HG03575 (cell line): ENCODE data around the gene NR2F1-AS1.

Experiments used
- ATAC-seq: cut with Tn5 transposase; IDR thresholded peaks from one replicate; pipeline ENCODE4 v1.9.1; 2021; ENCODE audit not compliant: unreplicated experiment, insufficient number of reproducible peaks, low FRiP score; ENCODE audit errors: extremely low read depth

Gene NR2F1-AS1

GRCh38 chr5:93578813-93579691 lies 2.0 kb downstream of the NR2F1-AS1 start:
- no peak for ATAC-seq

DNA sequence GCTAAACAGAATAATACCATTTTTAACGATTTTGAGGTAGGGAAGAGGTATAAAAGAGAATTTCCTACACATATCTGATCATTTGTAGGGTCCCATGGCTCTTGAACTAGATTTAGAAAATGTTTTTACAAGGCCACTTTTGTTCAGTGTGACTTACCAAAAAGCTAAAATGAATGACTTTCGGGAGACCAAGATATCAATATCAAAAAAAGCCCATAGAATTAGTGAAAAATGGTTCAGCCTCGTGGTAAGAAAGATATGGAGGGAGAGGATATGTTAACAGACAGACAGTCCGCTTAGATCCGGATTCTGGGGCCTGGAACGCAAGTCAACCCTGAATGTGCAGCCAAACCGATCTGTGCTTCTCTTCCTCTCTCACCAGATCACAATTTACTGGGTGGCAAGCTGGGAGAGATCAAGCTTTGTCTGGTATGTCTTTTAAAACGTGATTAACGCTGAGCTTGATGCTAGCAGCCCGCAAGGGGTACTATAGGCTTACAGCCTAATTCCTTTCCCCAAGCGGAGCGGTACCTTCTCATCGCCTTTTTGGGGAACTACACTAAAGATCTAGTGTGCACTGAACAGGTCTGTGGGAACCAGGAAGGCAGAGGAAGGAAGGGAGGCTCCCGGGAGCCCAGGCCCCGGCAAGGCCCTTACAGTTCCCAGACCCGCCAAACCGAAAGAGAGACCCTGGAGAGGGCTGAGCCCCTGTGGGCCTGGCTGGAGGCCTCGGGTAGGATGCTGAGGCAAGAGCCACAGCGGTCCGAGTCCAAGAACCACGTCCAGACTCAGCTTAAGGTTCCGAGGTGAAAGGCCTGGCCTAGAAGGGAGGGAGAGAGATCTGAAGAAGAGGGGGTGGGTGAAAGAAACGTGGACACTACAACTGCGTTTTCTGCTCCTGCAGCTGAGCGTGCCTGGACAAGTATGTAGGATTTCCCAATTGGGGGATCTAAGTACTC lies 2.9 kb downstream of the NR2F1-AS1 start:
- no peak for ATAC-seq

DNA sequence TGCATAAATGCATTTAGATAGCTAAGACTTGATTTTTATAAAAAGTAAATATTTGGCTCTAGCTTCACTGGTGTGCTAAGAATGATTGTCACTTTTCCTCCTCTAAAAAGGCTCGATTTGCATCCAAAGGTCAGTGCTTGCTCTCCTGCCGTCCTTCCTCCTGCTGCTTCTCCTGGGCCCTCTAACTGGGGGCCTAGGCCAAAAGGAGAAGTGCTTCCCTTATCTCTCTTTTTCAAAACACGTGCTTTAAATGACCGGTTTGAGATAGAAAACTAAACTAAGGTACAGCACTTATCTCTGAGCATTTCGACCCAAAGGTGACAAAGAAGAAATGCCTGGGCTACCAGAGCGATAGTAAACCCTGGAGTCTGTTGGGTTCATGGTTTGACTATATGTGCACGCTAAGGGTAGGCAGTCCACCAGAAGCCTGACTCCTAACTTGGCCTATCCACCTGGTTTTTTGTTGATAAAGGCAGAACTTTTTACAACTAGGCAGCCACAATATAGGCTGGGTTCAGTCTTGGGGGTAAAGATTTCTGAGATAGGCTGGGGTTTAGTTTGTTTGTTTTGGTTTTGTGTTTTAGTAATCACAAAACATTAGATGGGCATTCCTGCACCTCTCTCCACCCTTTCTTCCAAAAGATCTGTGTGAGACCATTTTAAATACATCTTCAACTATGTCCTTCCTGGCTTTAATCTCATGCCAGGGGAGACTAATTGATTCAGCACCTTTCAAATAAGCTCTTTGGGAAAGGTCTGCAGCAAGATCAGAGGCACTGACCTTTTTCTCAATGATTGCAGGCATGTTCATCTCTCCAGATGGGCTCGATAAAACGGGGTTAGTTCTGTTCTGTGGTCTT lies 3.8 kb downstream of the NR2F1-AS1 start:
- no peak for ATAC-seq

GRCh38 chr5:93575461-93576414 lies 5.3 kb downstream of the NR2F1-AS1 start:
- no peak for ATAC-seq

- no peak for ATAC-seq
Measured at GRCh38 chr5:93574491-93575305, 6.3 kb downstream of the NR2F1-AS1 start.

- ATAC-seq: no peak
Measured at GRCh38 chr5:93573354-93574351, 7.4 kb downstream of the NR2F1-AS1 start.

DNA sequence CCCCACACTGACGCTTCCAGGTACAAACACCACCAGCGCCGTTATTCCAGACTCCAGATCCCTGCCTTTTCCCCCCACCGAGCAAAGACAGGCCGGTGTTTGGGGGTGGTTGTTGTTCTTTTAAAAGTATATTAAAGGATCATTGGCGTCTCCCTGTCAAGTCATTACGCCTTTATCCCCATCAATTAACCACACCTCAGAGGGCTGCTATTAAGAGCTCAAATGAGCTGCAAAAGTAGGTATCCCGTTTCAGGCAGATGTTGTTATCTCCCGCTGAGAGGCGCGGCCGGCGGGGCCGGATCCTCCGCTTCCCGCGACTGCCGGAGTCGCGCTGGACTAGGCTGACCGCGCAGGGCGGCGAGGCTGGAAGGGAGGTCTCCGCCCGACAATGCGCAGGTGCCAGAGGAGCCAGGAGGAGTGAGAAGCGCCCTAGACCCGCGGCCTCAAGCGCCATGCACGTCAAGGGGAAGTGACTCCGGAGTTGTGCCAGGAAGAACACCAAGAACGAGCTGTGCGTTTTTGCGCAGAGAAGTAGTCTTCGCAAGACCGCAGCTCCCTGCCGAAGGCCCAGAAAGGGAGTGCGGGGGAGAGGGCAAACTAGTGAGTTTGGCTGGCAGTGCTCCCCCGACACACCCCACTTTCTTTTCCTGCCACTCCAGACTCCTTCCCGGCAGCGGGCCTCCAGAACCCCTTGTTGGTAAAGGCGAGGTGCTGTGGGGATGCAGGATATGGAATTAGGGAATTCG lies 8.2 kb downstream of the NR2F1-AS1 start:
- no peak for ATAC-seq

GRCh38 chr5:93572101-93572607 lies 8.9 kb downstream of the NR2F1-AS1 start:
- no peak for ATAC-seq

- no peak for ATAC-seq
Measured at GRCh38 chr5:93571114-93571949, 9.7 kb downstream of the NR2F1-AS1 start.

DNA sequence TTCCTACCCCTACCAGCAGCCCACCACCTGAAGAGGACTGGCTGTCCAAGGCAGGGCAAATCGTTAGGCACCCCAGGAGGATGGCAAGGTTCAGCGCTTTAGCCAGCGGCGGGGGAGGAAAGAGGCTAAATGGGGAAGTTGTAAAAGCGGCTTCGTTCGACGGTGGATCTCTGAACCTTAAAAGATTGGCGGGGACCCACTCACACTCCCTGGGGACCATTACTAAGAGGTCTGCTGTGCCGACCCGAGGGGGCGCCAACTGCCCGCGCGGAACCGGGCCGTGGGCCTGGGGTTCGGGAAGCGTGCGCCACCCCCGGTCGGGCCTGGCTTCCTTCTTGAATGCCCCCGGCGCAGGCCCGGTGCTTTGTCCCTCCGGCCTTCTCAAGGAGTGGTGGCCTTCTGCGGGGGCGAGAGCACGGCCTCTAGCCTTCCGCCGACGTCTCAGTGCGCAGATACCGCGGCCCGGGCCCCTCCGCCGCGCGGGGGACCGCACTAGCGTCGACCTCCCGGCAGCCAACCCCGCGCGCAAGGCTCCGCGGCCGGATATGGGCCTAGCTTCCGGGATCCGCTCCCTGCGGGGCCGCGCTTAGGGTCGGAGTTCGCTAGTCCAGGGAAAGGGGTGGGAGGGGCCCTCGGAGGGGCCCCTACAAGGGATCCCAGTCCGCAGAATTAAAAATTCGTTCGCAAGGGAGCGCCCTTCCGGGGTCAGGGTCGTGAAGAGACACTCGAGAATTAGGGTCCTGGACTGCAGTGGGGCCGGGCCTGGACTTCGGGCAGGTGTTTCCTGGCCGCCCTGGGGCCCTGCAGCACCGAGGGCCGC lies 10.5 kb downstream of the NR2F1-AS1 start:
- no peak for ATAC-seq

DNA sequence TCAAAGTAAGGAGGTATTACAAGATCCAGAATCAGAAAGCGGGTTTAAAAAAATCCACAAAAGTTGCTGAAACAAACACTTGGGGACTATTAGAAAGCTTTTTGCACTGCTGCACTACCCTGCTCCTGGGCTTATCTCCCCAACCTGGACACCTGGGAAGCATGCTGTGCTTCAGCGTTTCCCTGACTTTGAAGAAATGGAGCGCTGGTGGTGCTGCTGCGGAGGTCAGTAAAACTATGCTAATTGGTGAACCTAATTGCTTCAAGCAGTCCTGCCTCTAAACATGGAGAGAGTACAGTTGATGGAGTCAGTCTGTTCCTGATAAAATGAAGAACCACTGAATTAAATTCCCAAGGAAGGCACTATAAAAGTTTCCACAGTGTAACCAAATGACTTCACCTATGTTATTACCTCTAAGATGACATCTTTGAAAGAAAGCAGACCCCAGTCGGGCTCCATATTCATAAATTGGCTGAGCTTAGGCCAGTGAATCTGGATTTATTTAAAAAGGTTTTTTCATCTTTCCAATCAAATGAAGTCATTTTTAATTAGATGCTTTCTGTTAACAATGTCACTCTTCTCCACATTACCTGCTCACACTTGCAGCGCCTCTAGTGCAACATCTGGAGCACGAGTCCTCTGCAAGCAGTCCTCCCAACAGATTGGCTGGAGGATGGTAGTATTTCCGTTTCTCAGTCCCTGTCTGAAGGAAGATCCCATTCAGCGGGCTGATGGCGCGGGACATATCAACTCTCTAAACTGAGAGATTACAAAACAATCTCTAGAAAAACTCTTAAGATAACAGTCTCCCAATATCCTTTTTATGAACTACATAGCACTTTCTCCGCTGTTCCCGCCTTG lies 11.5 kb downstream of the NR2F1-AS1 start:
- no peak for ATAC-seq

GRCh38 chr5:93567424-93567823 lies 13.6 kb downstream of the NR2F1-AS1 start:
- ATAC-seq: no peak

DNA sequence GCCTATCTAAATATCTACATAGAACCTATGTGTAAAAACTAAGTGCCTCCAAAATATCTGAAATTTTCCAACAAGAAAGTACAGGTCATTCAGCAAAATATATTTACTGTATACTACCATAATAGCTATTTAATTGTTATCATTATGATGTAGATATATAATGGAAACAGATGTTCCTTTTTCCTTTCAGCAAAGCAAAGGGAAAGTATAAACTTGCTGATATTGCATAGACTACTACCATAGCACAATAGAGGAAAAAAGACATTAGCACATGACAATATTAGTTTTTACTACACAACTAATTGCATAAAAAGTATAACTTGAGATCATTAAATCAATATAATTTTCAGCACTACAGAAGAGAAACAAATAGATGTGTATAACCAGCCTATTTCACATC lies 14.9 kb downstream of the NR2F1-AS1 start:
- ATAC-seq: no peak
